Stimulated activated effector memory CD8-positive, alpha-beta T cell treated with anti-CD3 and anti-CD28 coated beads, Interleukin-12 subunit alpha, Interleukin-12 subunit beta, amount 100 ng/mL, for 72 hours (primary cell): Measurements from ENCODE around the gene IMMP2L.

Experiments
- ATAC-seq: fragments of 150-1000 bp; cut with Tn5 transposase; 2 replicates; pipeline ENCODE4 v1.10.0; 2021
- DNase-seq, 2 donors: peaks; one replicate each; pipeline ENCODE4 v3.0.0; 2021 to 2022; ENCODE audit warnings: low spot score in 2 of 2
- H3K27ac Mint-ChIP-seq: one replicate; pipeline ENCODE4 v1.8.0; 2022; ENCODE audit warnings: mild to moderate bottlenecking, mixed read lengths
- H3K36me3 Mint-ChIP-seq: one replicate; pipeline ENCODE4 v1.8.0; 2022; ENCODE audit warnings: mild to moderate bottlenecking, mixed read lengths
- H3K4me1 Mint-ChIP-seq: one replicate; pipeline ENCODE4 v1.8.0; 2022; ENCODE audit warnings: mixed read lengths
- H3K4me3 Mint-ChIP-seq: one replicate; pipeline ENCODE4 v1.8.0; 2022; ENCODE audit warnings: mild to moderate bottlenecking, mixed read lengths
- H3K9me3 Mint-ChIP-seq: one replicate; pipeline ENCODE4 v1.8.0; 2022; ENCODE audit warnings: mixed read lengths

IMMP2L gene

GRCh38 chr7:111381590-111381989 is 180.7 kb downstream of the IMMP2L start:
- no peaks in the 10 kb centered on the region for H3K36me3 Mint-ChIP-seq
- no peak overlapping the region for H3K27ac Mint-ChIP-seq
- H3K4me3 Mint-ChIP-seq, result no peak overlapping the region
- H3K9me3 Mint-ChIP-seq, result no peaks in the 10 kb centered on the region
- no peaks in the 10 kb centered on the region for H3K4me1 Mint-ChIP-seq
- ATAC-seq (no peak), DNase-seq (no peak)

- Mint-ChIP-seq H3K4me3 (no peak overlapping the region), H3K36me3 (no peaks in the 10 kb centered on the region), H3K9me3 (no peaks in the 10 kb centered on the region), H3K4me1 (no peaks in the 10 kb centered on the region), H3K27ac (no peak overlapping the region)
- ATAC-seq, result no peak
- DNase-seq, result no peak
Measured at GRCh38 chr7:111380945-111381344, 181.3 kb downstream of the IMMP2L start.

- DNase-seq (no peak), ATAC-seq (no peak)
- no peaks in the 10 kb centered on the region for H3K36me3 Mint-ChIP-seq
- no peaks in the 10 kb centered on the region for H3K4me1 Mint-ChIP-seq
- H3K9me3 Mint-ChIP-seq, result no peaks in the 10 kb centered on the region
- no peak overlapping the region for H3K4me3 Mint-ChIP-seq
- H3K27ac Mint-ChIP-seq, result no peak overlapping the region
Measured at GRCh38 chr7:111374027-111374426, 188.3 kb downstream of the IMMP2L start.

- Mint-ChIP-seq H3K4me1 (no peaks in the 10 kb centered on the region), H3K27ac (no peak overlapping the region), H3K9me3 (no peaks in the 10 kb centered on the region), H3K36me3 (no peaks in the 10 kb centered on the region), H3K4me3 (no peak overlapping the region)
- ATAC-seq (no peak), DNase-seq (no peak)
Measured at GRCh38 chr7:111371437-111371836, 190.9 kb downstream of the IMMP2L start.

GRCh38 chr7:111370002-111370401 is 192.3 kb downstream of the IMMP2L start:
- Mint-ChIP-seq H3K4me3 (no peak overlapping the region), H3K36me3 (no peaks in the 10 kb centered on the region), H3K27ac (no peak overlapping the region), H3K4me1 (no peaks in the 10 kb centered on the region), H3K9me3 (no peaks in the 10 kb centered on the region)
- DNase-seq, result no peak
- no peak for ATAC-seq

- no peaks in the 10 kb centered on the region for H3K9me3 Mint-ChIP-seq
- H3K27ac Mint-ChIP-seq, result no peak overlapping the region
- H3K4me3 Mint-ChIP-seq, result no peak overlapping the region
- no peaks in the 10 kb centered on the region for H3K4me1 Mint-ChIP-seq
- ATAC-seq, result no peak
- no peaks in the 10 kb centered on the region for H3K36me3 Mint-ChIP-seq
- DNase-seq, result no peak
Measured at GRCh38 chr7:111368381-111369065, 193.8 kb downstream of the IMMP2L start.

GRCh38 chr7:111364413-111364812 is 197.9 kb downstream of the IMMP2L start:
- no peaks in the 10 kb centered on the region for H3K9me3 Mint-ChIP-seq
- H3K36me3 Mint-ChIP-seq, result no peaks in the 10 kb centered on the region
- no peaks in the 10 kb centered on the region for H3K4me1 Mint-ChIP-seq
- DNase-seq (no peak), ATAC-seq (no peak)
- no peak overlapping the region for H3K27ac Mint-ChIP-seq
- no peak overlapping the region for H3K4me3 Mint-ChIP-seq

GRCh38 chr7:111363099-111363498 is 199.2 kb downstream of the IMMP2L start:
- DNase-seq, result no peak
- Mint-ChIP-seq H3K36me3 (no peaks in the 10 kb centered on the region), H3K4me3 (no peak overlapping the region), H3K27ac (no peak overlapping the region), H3K9me3 (no peaks in the 10 kb centered on the region), H3K4me1 (peaks cover 2% of the 10 kb centered on the region)
- no peak for ATAC-seq

- no peak overlapping the region for H3K27ac Mint-ChIP-seq
- H3K4me1 Mint-ChIP-seq, result peaks cover 6% of the 10 kb centered on the region
- no peak for DNase-seq
- no peak for ATAC-seq
- no peak overlapping the region for H3K4me3 Mint-ChIP-seq
- H3K9me3 Mint-ChIP-seq, result no peaks in the 10 kb centered on the region
- H3K36me3 Mint-ChIP-seq, result no peaks in the 10 kb centered on the region
Measured at GRCh38 chr7:111362506-111363054, 199.7 kb downstream of the IMMP2L start.

GRCh38 chr7:111358915-111359314 is 203.4 kb downstream of the IMMP2L start:
- Mint-ChIP-seq H3K4me1 (peaks cover 6% of the 10 kb centered on the region), H3K27ac (no peak overlapping the region), H3K9me3 (no peaks in the 10 kb centered on the region), H3K36me3 (no peaks in the 10 kb centered on the region), H3K4me3 (no peak overlapping the region)
- no peak for ATAC-seq
- DNase-seq, result no peak

- H3K9me3 Mint-ChIP-seq, result no peaks in the 10 kb centered on the region
- no peak overlapping the region for H3K27ac Mint-ChIP-seq
- no peak for ATAC-seq
- H3K4me1 Mint-ChIP-seq, result peaks cover 6% of the 10 kb centered on the region
- DNase-seq, result no peak
- no peaks in the 10 kb centered on the region for H3K36me3 Mint-ChIP-seq
- H3K4me3 Mint-ChIP-seq, result no peak overlapping the region
Measured at GRCh38 chr7:111357691-111358090, 204.6 kb downstream of the IMMP2L start.

GRCh38 chr7:111356941-111357340 is 205.4 kb downstream of the IMMP2L start:
- H3K9me3 Mint-ChIP-seq, result no peaks in the 10 kb centered on the region
- no peak for ATAC-seq
- DNase-seq, result no peak
- no peak overlapping the region for H3K4me3 Mint-ChIP-seq
- H3K4me1 Mint-ChIP-seq, result peaks cover 6% of the 10 kb centered on the region
- no peak overlapping the region for H3K27ac Mint-ChIP-seq
- no peaks in the 10 kb centered on the region for H3K36me3 Mint-ChIP-seq

GRCh38 chr7:111352319-111352718 is 210.0 kb downstream of the IMMP2L start:
- no peaks in the 10 kb centered on the region for H3K36me3 Mint-ChIP-seq
- peak; percentile 84 for ATAC-seq
- no peak overlapping the region for H3K27ac Mint-ChIP-seq

GRCh38 chr7:111346219-111346618 is 216.1 kb downstream of the IMMP2L start:
- no peak overlapping the region for H3K4me3 Mint-ChIP-seq
- no peaks in the 10 kb centered on the region for H3K4me1 Mint-ChIP-seq
- no peak for DNase-seq
- H3K36me3 Mint-ChIP-seq, result no peaks in the 10 kb centered on the region
- ATAC-seq, result no peak
- peaks cover 20% of the 10 kb centered on the region for H3K9me3 Mint-ChIP-seq
- H3K27ac Mint-ChIP-seq, result no peak overlapping the region

More at GRCh38 chr7:111352319-111352718, 210.0 kb downstream of the IMMP2L start:
- Mint-ChIP-seq H3K4me3 (no peak overlapping the region), H3K4me1 (no peaks in the 10 kb centered on the region), H3K9me3 (no peaks in the 10 kb centered on the region)
- DNase-seq, result no peak

GRCh38 chr7:111343017-111343416 is 219.3 kb downstream of the IMMP2L start:
- Mint-ChIP-seq H3K36me3 (no peaks in the 10 kb centered on the region), H3K4me3 (no peak overlapping the region)

GRCh38 chr7:111339006-111339405 is 223.3 kb downstream of the IMMP2L start:
- H3K9me3 Mint-ChIP-seq, result peaks cover 8% of the 10 kb centered on the region
- no peak overlapping the region for H3K27ac Mint-ChIP-seq
- no peaks in the 10 kb centered on the region for H3K36me3 Mint-ChIP-seq
- ATAC-seq (no peak), DNase-seq (no peak)
- H3K4me3 Mint-ChIP-seq, result no peak overlapping the region
- H3K4me1 Mint-ChIP-seq, result no peaks in the 10 kb centered on the region

More at GRCh38 chr7:111343017-111343416, 219.3 kb downstream of the IMMP2L start:
- H3K27ac Mint-ChIP-seq, result no peak overlapping the region
- no peak for DNase-seq
- ATAC-seq, result no peak
- H3K4me1 Mint-ChIP-seq, result no peaks in the 10 kb centered on the region
- peaks cover 20% of the 10 kb centered on the region for H3K9me3 Mint-ChIP-seq
